Measurements from ENCODE around the gene GFER. TPM values are rescaled to one million over a fixed set of nuclear protein-coding genes. Genes with fewer than 3 reads are reported as not detected.
A peak's percentile ranks its signal among the peaks of the same experiment; 100 is the strongest.
"Not testable (repeated sequence)": the region's sequence is repeated elsewhere in the genome, so short reads cannot be mapped to it uniquely, and the experiment has no call there.

Gene GFER
- total RNA-seq, 4 donors from 2014 or later: 5.6 to 30.4 (median 13.6) TPM

DNA sequence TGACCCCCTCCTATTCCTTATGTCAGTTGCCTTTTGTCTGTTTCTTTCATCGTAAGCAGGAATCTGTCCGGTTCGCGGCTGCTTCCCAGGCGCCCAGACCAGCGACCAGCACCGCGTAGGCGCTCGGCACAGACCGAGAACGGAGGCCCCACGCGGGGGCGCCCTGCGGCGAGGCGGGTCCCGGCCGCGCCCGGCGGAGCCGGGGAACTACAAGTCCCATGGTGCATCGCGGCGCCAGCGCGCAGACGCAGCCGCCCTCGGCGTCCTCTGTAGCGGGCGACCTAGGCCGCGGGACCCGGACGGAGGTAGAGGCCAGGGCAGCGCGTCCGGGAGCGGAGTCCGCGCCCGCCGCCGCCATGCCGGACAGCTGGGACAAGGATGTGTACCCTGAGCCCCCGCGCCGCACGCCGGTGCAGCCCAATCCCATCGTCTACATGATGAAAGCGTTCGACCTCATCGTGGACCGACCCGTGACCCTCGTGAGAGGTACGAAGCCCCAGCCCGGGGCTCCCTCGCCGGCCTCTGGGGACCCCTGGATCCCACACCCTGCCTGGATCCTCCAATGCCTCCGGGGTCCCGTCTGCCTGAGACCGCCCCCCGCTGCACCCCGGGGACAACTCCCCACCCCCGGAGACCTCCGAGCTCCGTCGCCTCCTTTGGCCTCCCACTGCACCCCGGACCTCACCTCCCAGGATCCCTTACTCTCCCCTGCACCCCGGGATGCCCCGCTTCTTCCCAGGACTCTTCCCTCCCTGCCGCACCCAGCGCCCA is 24.5 kb upstream of the GFER start, which contains the start of gene NDUFB10:
NDUFB10 (plus strand) TSS at position 270 of the 771 bp plus-strand sequence; CDS start at position 357, 87 bp downstream.
- peaks cover 8 to 31% (median 14%) of the 10 kb centered on the region in 3 donors for H3K36me3 ChIP-seq
- peak within 1 kb of the TSS; percentile 63 to 95 (median 72) for H3K4me3 ChIP-seq
- H3K4me1 ChIP-seq: peaks cover 25 to 58% (median 36%) of the 10 kb centered on the region in 3 donors
- intact Hi-C loops (cut with DNase I): no loop called here
- H3K27ac ChIP-seq: peak within 1 kb of the TSS; percentile 84 to 91 (median 88)
- no peaks in the 10 kb centered on the region for H3K27me3 ChIP-seq
- WGBS, 2 donors: 0 to 1% methylated on average over 13 to 16 of the region's 79 CpGs
- DNase-seq: peak; percentile 45
- TF ChIP-seq, protein P1, sequence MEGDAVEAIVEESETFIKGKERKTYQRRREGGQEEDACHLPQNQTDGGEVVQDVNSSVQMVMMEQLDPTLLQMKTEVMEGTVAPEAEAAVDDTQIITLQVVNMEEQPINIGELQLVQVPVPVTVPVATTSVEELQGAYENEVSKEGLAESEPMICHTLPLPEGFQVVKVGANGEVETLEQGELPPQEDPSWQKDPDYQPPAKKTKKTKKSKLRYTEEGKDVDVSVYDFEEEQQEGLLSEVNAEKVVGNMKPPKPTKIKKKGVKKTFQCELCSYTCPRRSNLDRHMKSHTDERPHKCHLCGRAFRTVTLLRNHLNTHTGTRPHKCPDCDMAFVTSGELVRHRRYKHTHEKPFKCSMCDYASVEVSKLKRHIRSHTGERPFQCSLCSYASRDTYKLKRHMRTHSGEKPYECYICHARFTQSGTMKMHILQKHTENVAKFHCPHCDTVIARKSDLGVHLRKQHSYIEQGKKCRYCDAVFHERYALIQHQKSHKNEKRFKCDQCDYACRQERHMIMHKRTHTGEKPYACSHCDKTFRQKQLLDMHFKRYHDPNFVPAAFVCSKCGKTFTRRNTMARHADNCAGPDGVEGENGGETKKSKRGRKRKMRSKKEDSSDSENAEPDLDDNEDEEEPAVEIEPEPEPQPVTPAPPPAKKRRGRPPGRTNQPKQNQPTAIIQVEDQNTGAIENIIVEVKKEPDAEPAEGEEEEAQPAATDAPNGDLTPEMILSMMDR (IDR thresholded peaks at IDR 0.05): peak; percentile 49 to 82 (median 61)
- TF ChIP-seq POLR2A (IDR thresholded peaks at IDR 0.05): peak in 3 of 4 donors; percentile 73 to 92 (median 84)
- H3K9me3 ChIP-seq: no peaks in the 10 kb centered on the region

DNA sequence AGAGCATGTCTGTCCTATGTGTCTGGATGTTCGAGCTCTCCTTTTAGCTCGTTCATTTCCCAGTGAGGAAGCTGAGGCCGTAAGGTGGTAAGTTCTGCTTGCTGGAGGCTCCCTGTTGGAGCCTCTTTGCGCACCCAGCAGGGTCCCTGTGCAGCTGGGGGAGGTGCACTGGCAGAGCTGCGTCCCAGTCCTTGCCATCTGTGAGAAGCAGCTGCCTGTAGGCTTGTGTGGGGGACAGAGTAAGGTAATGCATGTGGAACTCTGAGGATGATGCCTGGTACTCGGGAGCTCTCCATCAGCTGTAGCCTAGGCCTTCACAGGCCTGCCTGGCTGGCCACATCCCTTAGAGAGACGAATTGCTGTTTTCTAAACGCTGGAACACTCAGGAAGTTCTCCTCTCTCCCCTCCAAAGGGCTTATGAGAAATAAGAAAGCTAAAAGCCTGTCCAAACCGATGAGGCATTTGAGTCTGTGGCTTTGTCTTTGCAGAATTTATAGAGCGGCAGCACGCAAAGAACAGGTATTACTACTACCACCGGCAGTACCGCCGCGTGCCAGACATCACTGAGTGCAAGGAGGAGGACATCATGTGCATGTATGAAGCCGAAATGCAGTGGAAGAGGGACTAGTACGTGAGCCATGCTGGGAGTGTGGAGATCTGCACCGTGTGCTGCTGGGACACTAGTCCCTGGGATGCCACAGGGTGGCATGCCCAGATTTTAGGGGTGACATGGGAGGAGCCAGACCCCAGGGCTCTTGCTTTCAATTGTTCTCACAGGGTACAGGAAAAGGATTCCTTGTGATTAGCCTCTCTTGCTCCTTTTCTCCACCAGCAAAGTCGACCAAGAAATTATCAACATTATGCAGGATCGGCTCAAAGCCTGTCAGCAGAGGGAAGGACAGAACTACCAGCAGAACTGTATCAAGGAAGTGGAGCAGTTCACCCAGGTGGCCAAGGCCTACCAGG is 23.0 kb upstream of the GFER start:
- 23 to 30% methylated on average over 13 to 15 of the region's 20 CpGs for WGBS, 2 donors
- Histone ChIP-seq H3K36me3 (peaks cover 8 to 31% (median 14%) of the 10 kb centered on the region in 3 donors), H3K4me3 (peak overlapping the region in 3 of 4 donors; percentile 63 to 95 (median 75)), H3K9me3 (no peaks in the 10 kb centered on the region), H3K27ac (peak overlapping the region; percentile 84 to 91 (median 88)), H3K27me3 (no peaks in the 10 kb centered on the region), H3K4me1 (peaks cover 30 to 66% (median 42%) of the 10 kb centered on the region in 3 donors)
- intact Hi-C loops (cut with DNase I): no loop called here
- no peak for DNase-seq
- TF ChIP-seq, protein P1 (IDR thresholded peaks at IDR 0.05): peak in 1 of 6 experiments; percentile 10
- no peak for TF ChIP-seq POLR2A (IDR thresholded peaks at IDR 0.05)

DNA sequence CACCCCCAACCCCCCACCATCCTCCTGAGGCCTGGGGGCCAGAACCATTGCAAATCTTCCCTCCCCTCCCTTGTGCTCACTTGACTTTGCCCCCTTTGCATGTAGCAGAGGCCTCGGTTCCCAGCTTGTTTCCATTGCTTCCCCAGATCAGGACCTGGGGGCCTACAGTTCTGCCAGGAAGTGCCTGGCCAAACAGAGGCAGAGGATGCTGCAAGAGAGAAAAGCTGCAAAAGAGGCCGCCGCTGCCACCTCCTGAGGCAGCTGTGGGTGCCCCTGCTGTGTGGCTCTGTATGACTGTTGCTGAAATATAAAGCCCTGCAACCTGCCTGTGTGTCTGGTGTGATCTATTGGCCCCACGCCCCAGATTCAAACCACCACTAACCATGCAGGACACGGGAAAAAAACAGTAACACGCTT is 22.3 kb upstream of the GFER start:
- H3K4me3 ChIP-seq: no peak overlapping the region
- intact Hi-C loops (cut with DNase I): no loop called here
- H3K27me3 ChIP-seq: no peaks in the 10 kb centered on the region
- peak overlapping the region in 1 of 4 donors; percentile 91 for H3K27ac ChIP-seq
- no peak for DNase-seq
- WGBS, 2 donors: 41 to 42% methylated on average over 5 of the region's 6 CpGs
- TF ChIP-seq POLR2A (IDR thresholded peaks at IDR 0.05): no peak
- TF ChIP-seq, protein P1 (IDR thresholded peaks at IDR 0.05): no peak
- peaks cover 8 to 31% (median 14%) of the 10 kb centered on the region in 3 donors for H3K36me3 ChIP-seq
- H3K9me3 ChIP-seq: no peaks in the 10 kb centered on the region
- peaks cover 33 to 73% (median 43%) of the 10 kb centered on the region in 3 donors for H3K4me1 ChIP-seq

DNA sequence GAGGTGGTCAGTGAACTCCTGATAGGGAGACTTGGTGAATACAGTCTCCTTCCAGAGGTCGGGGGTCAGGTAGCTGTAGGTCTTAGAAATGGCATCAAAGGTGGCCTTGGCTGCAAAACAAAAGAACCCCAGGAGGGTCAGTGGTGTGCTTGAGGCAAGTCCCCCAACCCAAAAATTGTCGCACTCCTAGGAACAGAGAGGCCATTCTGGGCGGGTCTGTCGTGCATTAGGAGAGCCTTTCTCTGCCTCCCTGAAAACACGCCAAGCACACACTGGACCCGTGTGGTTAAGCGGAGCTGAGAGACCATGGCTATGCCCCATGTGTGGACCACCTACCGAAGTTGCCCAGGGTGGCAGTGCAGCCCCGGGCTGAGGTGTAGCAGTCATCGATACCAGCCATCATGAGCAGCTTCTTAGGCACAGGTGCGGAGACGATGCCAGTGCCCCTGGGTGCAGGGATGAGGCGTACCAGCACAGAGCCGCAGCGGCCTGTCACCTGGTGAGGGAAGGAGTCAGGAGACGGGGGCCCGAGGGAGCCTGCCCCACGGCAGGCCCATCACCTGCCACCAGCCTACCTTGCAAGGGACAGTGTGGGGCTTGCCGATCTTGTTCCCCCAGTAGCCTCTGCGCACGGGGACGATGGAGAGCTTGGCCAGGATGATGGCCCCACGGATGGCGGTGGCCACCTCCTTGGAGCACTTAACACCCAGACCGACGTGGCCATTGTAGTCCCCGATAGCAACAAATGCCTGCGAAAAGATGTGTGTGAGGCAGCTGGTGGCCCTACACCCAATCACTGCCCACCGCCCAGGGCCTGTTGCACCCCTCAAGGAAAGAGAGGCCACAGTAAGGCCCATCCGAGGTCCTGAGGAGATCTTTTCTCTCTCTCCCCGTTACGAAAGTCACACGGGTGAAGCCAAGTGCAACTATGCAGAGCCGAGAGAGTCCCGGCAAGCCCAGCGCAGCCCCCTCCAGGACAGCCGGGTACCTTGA is 21.5 kb upstream of the GFER start:
- H3K36me3 ChIP-seq: peaks cover 8 to 31% (median 14%) of the 10 kb centered on the region in 3 donors
- H3K27me3 ChIP-seq; intact Hi-C loops (cut with DNase I); H3K9me3 ChIP-seq; DNase-seq: not testable (repeated sequence)
- peak overlapping the region in 3 of 4 donors; percentile 95 to 99 (median 98) for H3K27ac ChIP-seq
- peak overlapping the region in 3 of 4 donors; percentile 86 to 99 (median 89) for H3K4me3 ChIP-seq
- 48 to 74% methylated on average over 10 to 13 of the region's 37 CpGs for WGBS, 2 donors
- peaks cover 33 to 73% (median 43%) of the 10 kb centered on the region in 3 donors for H3K4me1 ChIP-seq
